ENCODE measurements around the gene LIN7B.

- TF ChIP-seq, protein P1, sequence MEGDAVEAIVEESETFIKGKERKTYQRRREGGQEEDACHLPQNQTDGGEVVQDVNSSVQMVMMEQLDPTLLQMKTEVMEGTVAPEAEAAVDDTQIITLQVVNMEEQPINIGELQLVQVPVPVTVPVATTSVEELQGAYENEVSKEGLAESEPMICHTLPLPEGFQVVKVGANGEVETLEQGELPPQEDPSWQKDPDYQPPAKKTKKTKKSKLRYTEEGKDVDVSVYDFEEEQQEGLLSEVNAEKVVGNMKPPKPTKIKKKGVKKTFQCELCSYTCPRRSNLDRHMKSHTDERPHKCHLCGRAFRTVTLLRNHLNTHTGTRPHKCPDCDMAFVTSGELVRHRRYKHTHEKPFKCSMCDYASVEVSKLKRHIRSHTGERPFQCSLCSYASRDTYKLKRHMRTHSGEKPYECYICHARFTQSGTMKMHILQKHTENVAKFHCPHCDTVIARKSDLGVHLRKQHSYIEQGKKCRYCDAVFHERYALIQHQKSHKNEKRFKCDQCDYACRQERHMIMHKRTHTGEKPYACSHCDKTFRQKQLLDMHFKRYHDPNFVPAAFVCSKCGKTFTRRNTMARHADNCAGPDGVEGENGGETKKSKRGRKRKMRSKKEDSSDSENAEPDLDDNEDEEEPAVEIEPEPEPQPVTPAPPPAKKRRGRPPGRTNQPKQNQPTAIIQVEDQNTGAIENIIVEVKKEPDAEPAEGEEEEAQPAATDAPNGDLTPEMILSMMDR (conservative IDR thresholded peaks at IDR 0.05; ENCODE audit: low read depth in 2 of 2) = no peak
- TF ChIP-seq, protein P2, sequence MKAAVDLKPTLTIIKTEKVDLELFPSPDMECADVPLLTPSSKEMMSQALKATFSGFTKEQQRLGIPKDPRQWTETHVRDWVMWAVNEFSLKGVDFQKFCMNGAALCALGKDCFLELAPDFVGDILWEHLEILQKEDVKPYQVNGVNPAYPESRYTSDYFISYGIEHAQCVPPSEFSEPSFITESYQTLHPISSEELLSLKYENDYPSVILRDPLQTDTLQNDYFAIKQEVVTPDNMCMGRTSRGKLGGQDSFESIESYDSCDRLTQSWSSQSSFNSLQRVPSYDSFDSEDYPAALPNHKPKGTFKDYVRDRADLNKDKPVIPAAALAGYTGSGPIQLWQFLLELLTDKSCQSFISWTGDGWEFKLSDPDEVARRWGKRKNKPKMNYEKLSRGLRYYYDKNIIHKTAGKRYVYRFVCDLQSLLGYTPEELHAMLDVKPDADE (IDR thresholded peaks at IDR 0.05) = no peak
- TF ChIP-seq REST (IDR thresholded peaks at IDR 0.05; ENCODE audit: unreplicated experiment) (no peak), EZH2 (IDR thresholded peaks at IDR 0.05; ENCODE audit: low read depth, unreplicated experiment) (no peak), POLR2AphosphoS5 (IDR thresholded peaks at IDR 0.05; ENCODE audit: low read depth) (no peak), NANOG (IDR thresholded peaks at IDR 0.05; ENCODE audit: borderline replicate concordance) (no peak), JUNB (IDR thresholded peaks at IDR 0.05; ENCODE audit: unreplicated experiment) (no peak), EZH2phosphoT487 (IDR thresholded peaks at IDR 0.05; ENCODE audit: unreplicated experiment) (no peak), STAT1 (IDR thresholded peaks at IDR 0.05; ENCODE audit: unreplicated experiment) (no peak), ZNF331 (CRISPR knock-in tag; IDR thresholded peaks at IDR 0.05; ENCODE audit: low read depth) (no peak)
These were observed 6.3 kb upstream of the LIN7B start for GRCh38 chr19:49107625-49108459.

Data from GM23338 (cell line).